Activated T-helper 1 cell treated with anti-CD3 and anti-CD28 coated beads, Interleukin-12 subunit alpha, Interleukin-12 subunit beta, Interleukin-2, Interleukin-4 antibody, amounts not matched to agents 30 ng/mL and 10 ng/mL and 1 ng/mL, durations not matched to agents 14 hours and 24 hours and 36 hours (primary cell): Measurements from ENCODE around the gene REXO2. TPM values are rescaled to one million over a fixed set of nuclear protein-coding genes. Genes with fewer than 3 reads are reported as not detected.

Source experiments
- DNase-seq: peaks from one replicate; pipeline ENCODE4 v3.0.0; 2021; ENCODE audit warnings: low spot score
- H3K27ac Mint-ChIP-seq: one replicate; pipeline ENCODE4 v1.8.0; 2021; ENCODE audit warnings: mild to moderate bottlenecking, mixed read lengths
- H3K27me3 Mint-ChIP-seq: one replicate; pipeline ENCODE4 v1.8.0; 2022; ENCODE audit warnings: mild to moderate bottlenecking, moderate library complexity, mixed read lengths; ENCODE audit not compliant: insufficient read depth
- H3K36me3 Mint-ChIP-seq: one replicate; pipeline ENCODE4 v1.8.0; 2021; ENCODE audit warnings: low read depth, mixed read lengths
- H3K4me1 Mint-ChIP-seq: one replicate; pipeline ENCODE4 v1.8.0; 2021; ENCODE audit warnings: low read depth, mixed read lengths
- H3K4me3 Mint-ChIP-seq: one replicate; pipeline ENCODE4 v1.8.0; 2021; ENCODE audit warnings: mild to moderate bottlenecking, moderate library complexity, mixed read lengths
- H3K9me3 Mint-ChIP-seq: one replicate; pipeline ENCODE4 v1.8.0; 2021; ENCODE audit warnings: mixed read lengths
- intact Hi-C: fragments of 100-400 bp; cut with micrococcal nuclease; formaldehyde crosslinking; loops from one replicate; pipeline ENCODE4 v1.15.1; 2024
- total RNA-seq: library from RNA; stranded (reverse); gene quantifications from 2 replicates; pipeline ENCODE4 v1.2.3, GENCODE V29; 2022

Gene REXO2
- total RNA-seq, result 109 and 111 TPM in 2 replicates

DNA sequence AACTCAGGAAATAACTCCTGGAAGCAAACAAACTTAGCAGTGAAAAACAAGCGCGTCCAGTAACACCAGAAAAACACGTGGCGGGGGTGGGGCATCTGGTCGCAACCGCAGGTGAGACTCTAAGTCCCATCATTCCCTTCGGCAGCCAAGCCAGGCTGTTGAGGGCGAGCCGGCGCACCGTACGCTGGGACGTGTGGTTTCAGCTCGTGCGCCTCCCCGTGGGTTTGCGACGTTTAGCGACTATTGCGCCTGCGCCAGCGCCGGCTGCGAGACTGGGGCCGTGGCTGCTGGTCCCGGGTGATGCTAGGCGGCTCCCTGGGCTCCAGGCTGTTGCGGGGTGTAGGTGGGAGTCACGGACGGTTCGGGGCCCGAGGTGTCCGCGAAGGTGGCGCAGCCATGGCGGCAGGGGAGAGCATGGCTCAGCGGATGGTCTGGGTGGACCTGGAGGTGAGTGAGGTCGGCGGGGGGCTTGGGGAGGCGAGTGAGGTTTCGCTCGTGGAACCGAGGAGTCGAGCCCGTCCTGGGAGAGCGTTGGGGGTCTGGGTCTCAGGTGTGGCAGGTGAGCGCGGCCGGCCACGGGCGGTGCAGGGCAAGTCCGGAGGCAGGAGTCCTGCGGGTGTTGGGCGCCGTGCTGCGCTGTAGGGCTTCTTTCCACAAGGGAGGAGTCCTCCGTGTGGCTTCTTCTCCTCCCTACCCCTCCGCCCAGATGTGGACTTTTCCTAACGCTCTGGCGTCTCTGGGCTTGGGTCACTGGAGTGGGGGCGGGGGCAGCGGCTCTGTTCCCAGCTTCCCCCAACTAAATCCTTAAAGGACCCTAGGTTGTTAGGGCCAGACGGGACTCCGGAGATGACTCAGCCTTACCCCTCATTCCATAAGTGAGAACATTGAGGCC is at the start of gene REXO2:
Gene REXO2 (plus strand): TSS at position 239 of the 892 bp plus-strand sequence. CDS start 62 bp downstream, at position 301.
- Mint-ChIP-seq H3K36me3 (peaks cover 32% of the 10 kb centered on the region), H3K4me1 (peaks cover 48% of the 10 kb centered on the region), H3K4me3 (peak within 1 kb of the TSS; percentile 91), H3K27me3 (no peaks in the 10 kb centered on the region), H3K27ac (peak within 1 kb of the TSS; percentile 94), H3K9me3 (peaks cover 5% of the 10 kb centered on the region)
- intact Hi-C loops, result loop anchor here (1.0 to 10.0 kb wide), 6 partner anchors 39 to 665 kb away; partner anchors contain the start of genes C11orf71 and RBM7
- peak; percentile 92 for DNase-seq

DNA sequence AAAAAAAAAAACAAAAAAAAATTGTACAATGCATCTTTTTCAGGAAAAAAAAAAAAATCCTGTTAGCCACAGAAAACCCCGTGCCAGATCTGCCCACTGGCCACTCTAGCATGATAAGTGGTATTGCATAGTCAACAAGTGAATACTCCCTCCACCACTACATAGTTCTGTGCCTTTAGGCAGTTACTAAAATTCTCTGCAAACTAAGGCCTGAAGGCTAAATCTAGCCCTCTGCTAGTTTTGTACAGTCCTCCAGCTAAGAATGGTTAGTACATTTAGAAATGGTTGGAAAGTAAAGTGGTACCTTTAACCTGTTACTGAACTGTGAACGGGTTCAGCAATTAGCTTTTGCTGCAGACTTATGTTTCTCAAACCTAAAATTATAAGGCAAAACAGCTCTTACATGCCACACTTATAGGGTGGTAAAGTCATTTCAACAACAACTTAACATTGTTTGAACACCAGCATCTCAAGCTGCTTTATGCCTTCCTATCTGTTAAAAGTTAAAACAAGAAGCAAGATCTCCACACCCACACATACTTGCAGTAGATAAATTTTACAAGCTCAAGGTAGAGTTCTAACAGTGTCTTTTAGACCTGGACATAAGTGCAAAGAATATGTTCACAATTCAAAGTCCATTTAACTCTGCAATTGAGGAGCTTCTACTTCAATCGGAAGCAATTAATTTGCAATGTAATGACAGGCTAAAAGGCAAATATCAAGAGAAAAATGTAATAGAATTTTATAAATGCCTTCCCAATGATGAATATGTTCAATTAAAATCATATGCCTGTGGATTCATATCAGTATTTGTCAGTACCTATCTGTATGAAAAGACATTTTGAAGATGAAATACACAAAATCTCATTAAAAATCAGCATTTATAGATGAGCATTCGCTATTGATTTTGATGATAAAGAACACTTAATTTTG is 46.3 kb upstream of the REXO2 start:
- peaks cover 10% of the 10 kb centered on the region for H3K4me1 Mint-ChIP-seq
- no peak overlapping the region for H3K4me3 Mint-ChIP-seq
- intact Hi-C loops, result no loop called here
- H3K27ac Mint-ChIP-seq, result no peak overlapping the region
- H3K36me3 Mint-ChIP-seq, result peaks cover 5% of the 10 kb centered on the region
- H3K9me3 Mint-ChIP-seq, result no peaks in the 10 kb centered on the region
- peaks cover 3% of the 10 kb centered on the region for H3K27me3 Mint-ChIP-seq
- no peak for DNase-seq

DNA sequence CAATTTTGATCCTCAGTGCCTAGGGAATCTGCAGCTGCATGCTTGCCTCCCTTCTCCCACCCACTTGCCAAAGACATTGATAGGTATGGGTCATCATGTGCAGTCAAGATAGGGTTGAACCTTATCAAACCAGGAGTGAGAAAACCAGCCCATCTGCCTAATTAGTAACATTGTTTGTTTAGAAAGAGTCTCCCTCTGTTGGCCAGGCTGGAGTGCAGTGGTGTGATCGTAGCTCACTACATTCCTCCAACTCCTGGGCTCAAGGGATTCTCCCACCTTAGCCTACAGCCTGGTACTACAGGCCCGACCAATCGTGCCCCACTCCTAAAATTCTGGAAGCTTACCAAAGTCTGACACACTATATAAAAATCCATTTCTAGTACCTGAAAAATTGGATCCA is 43.5 kb upstream of the REXO2 start:
- Mint-ChIP-seq H3K4me3 (no peak overlapping the region), H3K9me3 (no peaks in the 10 kb centered on the region), H3K36me3 (peaks cover 9% of the 10 kb centered on the region), H3K27me3 (peaks cover 3% of the 10 kb centered on the region), H3K27ac (no peak overlapping the region), H3K4me1 (peaks cover 21% of the 10 kb centered on the region)
- intact Hi-C loops, result no loop called here
- DNase-seq, result no peak

DNA sequence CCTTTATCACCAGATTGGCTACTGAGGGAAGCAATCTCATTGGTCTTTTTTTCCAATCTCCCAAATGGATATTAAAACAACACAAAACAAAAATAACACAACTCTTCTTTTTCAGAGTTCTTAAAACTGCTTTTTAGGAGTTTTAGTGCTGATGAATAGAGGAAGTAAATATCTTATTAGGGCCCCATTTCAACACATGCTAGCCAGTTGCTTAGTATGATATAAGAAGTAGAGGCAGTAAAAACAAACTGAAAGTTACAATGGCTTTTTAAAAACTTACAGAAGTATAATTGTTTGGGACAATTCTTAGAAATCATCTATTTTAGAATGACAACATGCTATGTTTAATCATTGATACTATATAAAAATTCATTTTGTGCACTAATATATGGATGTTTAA is 42.4 kb upstream of the REXO2 start:
- H3K36me3 Mint-ChIP-seq, result peaks cover 10% of the 10 kb centered on the region
- H3K4me3 Mint-ChIP-seq, result no peak overlapping the region
- intact Hi-C loops, result no loop called here
- no peak overlapping the region for H3K27ac Mint-ChIP-seq
- H3K27me3 Mint-ChIP-seq, result peaks cover 3% of the 10 kb centered on the region
- H3K9me3 Mint-ChIP-seq, result no peaks in the 10 kb centered on the region
- H3K4me1 Mint-ChIP-seq, result peaks cover 23% of the 10 kb centered on the region
- no peak for DNase-seq

DNA sequence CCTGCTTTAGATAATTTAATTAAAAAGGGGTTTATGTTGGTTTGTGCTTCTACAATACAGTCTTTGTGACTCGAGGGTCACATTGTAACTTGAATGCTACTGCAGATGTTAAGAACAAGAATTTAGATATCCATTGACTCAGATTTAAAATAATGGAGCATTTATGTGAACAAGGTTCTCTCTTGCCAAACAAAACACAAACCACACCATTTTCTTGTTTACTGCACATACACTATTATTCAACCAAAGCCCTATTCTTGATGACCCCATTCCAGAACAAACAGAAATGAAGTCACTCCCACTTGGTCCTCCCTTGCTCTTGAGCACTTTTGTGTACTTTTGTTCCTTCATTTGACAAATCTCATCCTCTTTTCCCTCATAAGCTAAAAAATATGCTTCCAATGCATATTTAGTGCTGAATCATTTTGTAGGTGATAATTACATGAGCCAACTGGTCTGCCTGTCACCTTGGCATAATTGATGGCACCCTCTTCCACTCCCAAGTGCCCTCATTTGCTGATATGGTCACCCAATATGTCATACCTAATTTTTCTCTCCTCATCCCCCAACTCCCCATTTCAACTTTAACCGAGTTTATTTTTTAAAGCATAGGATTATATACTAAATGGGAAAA is 41.8 kb upstream of the REXO2 start:
- DNase-seq, result no peak
- peaks cover 12% of the 10 kb centered on the region for H3K36me3 Mint-ChIP-seq
- no peak overlapping the region for H3K27ac Mint-ChIP-seq
- no peaks in the 10 kb centered on the region for H3K9me3 Mint-ChIP-seq
- H3K4me3 Mint-ChIP-seq, result no peak overlapping the region
- peaks cover 26% of the 10 kb centered on the region for H3K4me1 Mint-ChIP-seq
- peaks cover 3% of the 10 kb centered on the region for H3K27me3 Mint-ChIP-seq
- intact Hi-C loops, result no loop called here

DNA sequence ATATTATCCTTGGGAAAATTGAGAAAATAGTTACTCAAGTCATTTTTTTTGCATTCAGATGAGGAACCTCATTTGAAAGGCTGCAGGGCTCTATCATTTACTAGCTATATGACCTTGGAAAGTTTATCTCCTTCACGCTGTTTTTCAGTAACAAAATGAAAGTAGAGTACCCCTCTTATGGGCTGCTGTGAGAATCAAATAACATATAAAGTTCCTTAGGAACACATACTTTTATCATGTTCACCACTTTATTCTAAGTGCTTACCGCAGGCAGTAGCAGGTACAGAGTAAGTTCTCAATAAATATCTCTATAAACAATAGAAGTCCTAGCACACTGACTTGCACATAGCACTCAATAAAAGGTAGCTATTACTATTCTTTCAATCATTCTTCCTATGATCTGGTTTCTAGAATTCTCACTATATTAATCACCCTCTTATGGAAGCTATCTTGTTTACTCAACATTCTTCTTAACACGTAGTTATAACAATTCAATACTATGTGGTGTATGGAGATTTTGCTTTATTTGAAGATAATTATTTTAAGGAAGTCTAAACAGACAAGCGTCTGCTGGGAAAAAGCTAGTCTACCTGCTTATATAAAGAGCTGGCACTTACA is 40.9 kb upstream of the REXO2 start:
- no peak for DNase-seq
- Mint-ChIP-seq H3K27me3 (peaks cover 3% of the 10 kb centered on the region), H3K27ac (no peak overlapping the region), H3K4me3 (peak overlapping the region; percentile 92), H3K36me3 (peaks cover 18% of the 10 kb centered on the region), H3K9me3 (no peaks in the 10 kb centered on the region), H3K4me1 (peaks cover 34% of the 10 kb centered on the region)
- intact Hi-C loops, result no loop called here

DNA sequence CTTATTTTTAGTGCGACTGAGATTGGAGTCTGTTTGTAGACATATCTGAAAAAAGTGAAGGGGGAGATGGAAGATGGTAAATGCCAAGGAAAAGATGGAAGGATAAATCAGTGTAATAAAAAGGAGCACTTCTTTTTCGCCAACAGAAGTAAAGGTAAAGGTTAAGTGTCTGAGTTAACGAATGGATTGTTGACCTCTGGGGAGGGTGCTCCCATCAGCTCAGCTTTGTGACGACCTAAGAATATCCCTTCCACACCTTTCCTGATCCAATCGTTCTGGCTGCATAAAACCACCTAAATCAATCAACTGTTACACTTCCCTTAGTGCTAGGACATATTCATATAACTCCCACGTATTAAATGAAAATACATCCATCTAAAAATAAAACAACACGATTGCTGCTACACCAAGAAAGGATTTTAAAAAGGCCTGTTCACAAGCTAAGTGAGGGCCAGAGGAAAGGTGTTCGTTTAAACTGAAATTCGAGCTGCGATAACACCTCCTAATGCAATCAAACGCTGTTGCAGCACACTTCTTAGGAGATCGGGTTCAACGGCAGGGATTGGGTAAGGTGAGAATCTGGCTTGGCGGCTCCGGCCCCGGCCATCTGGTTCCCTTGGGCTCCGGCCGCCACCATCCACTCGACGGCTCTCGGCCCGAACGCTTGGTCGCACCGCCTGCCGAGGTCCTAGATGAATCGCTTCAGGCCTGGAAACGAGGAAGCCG is 39.6 kb upstream of the REXO2 start:
- Mint-ChIP-seq H3K4me3 (peak overlapping the region; percentile 92), H3K27ac (peak overlapping the region; percentile 98), H3K9me3 (no peaks in the 10 kb centered on the region), H3K36me3 (peaks cover 26% of the 10 kb centered on the region), H3K4me1 (peaks cover 44% of the 10 kb centered on the region), H3K27me3 (peaks cover 2% of the 10 kb centered on the region)
- intact Hi-C loops, result loop anchor here (1.0 to 2.0 kb wide), 5 partner anchors 40 to 823 kb away; partner anchors contain the start of genes REXO2 and ZW10
- DNase-seq, result no peak

DNA sequence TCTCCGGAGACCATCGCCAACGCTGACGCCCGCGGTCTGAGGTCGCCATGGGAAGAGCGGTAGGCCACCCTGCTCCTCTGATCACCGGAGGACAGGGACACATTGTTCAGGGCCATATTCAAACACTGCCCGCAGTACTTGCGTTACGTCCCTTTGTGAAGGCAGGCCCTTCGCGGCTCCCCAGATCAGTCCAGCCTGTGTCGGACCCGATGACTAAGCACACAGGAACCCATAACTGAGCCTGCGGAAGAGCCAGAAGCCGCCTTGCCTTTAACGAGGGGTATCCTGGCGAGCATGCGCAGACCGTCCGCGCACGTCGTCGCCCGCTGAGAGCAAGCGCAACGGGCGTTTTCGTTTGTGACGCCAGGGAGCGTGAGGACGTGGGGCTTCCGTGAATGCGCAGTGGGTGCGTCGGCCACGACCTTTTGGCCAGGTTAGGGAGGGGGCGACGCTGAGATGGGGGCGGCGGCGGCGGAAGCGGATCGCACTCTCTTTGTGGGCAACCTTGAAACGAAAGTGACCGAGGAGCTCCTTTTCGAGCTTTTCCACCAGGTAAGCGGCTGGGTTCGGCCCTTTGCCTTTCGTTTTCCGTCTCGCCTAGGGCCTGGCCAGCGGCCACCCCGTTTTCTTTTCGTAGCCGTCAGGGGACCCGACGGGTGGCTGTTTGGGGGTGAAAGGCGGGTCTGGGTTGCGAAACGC is 38.9 kb upstream of the REXO2 start, which contains the start of the genes C11orf71 and RBM7:
Gene C11orf71 (minus strand): TSS at position 296 of the 699 bp plus-strand sequence. CDS start 180 bp downstream, at position 116.
Gene RBM7 (plus strand): TSS at position 451 of the 699 bp plus-strand sequence. CDS start 6 bp downstream, at position 457.
- Mint-ChIP-seq H3K27ac (peak within 1 kb of the TSS; percentile 98), H3K4me3 (peak within 1 kb of the TSS; percentile 92), H3K9me3 (no peaks in the 10 kb centered on the region), H3K27me3 (no peaks in the 10 kb centered on the region), H3K4me1 (peaks cover 51% of the 10 kb centered on the region), H3K36me3 (peaks cover 32% of the 10 kb centered on the region)
- intact Hi-C loops, result loop anchor here (1.0 to 2.0 kb wide), 5 partner anchors 39 to 822 kb away; partner anchors contain the start of genes REXO2 and ZW10
- DNase-seq, result peak; percentile 97

DNA sequence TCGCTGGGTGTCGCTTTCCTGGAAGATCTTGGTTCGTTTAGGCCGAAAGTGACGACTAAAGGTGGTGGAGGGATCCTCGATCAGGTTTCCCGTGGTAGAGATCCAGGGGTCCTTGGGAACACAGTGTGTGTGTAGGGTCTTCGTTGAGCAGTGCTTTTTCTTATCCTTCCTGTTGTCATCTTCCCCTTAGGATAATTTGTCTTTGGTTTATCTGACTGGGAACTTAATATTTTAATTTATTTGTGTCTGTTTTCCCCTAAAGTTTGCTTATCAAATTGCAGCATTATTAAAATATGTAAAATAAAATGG is 38.4 kb upstream of the REXO2 start:
- Mint-ChIP-seq H3K4me1 (peaks cover 56% of the 10 kb centered on the region), H3K36me3 (peaks cover 37% of the 10 kb centered on the region), H3K9me3 (no peaks in the 10 kb centered on the region), H3K4me3 (peak overlapping the region; percentile 92), H3K27me3 (no peaks in the 10 kb centered on the region), H3K27ac (peak overlapping the region; percentile 98)
- intact Hi-C loops, result loop anchor here (1.0 to 2.0 kb wide), 5 partner anchors 38 to 821 kb away; partner anchors contain the start of genes REXO2 and ZW10
- DNase-seq, result no peak

DNA sequence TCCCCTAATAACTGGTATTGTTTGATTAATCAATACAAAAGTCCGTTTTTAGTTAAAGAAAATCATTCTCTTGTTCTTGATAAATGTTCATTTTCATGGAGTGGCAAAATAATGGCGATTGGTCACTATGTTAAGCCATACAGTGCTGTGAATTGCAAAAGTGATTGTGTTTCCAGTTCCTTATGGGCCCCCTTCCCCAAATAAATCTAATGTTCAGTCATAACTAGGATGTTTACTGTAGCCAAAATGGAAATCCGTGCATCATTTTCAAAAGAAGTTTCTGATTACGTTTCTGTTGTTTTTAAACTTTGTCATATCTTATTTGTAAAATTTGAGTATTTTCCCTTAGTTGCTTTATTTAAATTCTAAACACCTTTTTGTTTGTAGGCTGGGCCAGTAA is 38.0 kb upstream of the REXO2 start:
- H3K27me3 Mint-ChIP-seq, result no peaks in the 10 kb centered on the region
- DNase-seq, result no peak
- H3K4me3 Mint-ChIP-seq, result peak overlapping the region; percentile 92
- intact Hi-C loops, result loop anchor here (2.0 kb wide), 1 partner anchor 53 kb away; no protein-coding TSS in a partner anchor
- H3K4me1 Mint-ChIP-seq, result peaks cover 60% of the 10 kb centered on the region
- no peaks in the 10 kb centered on the region for H3K9me3 Mint-ChIP-seq
- peak overlapping the region; percentile 98 for H3K27ac Mint-ChIP-seq
- peaks cover 40% of the 10 kb centered on the region for H3K36me3 Mint-ChIP-seq

DNA sequence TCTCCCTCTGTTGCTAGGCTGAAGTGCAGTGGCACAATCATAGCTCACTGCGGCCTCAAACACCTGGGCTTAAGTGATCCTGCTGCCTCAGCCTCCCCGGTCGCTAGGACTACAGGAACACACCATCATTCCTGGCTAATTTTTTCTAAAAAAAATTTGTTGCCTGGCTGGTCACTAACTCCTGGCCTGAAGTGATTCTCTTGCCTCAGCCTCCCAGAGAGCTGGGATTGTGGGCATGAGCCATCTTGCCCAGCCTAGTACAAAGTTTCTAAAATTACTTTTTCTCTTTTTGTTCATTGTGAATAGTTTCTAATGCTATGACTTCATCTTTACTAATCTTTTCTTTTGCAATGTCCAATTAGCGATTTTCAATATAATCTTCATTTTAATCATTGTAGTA is 26.3 kb upstream of the REXO2 start:
- Mint-ChIP-seq H3K9me3 (no peaks in the 10 kb centered on the region), H3K4me3 (no peak overlapping the region), H3K36me3 (peaks cover 16% of the 10 kb centered on the region), H3K27me3 (no peaks in the 10 kb centered on the region), H3K27ac (no peak overlapping the region), H3K4me1 (no peaks in the 10 kb centered on the region)
- DNase-seq, result no peak
- intact Hi-C loops, result no loop called here
